H9 (cell line): Measurements from ENCODE around the gene CAPN2. TPM values are rescaled to one million over a fixed set of nuclear protein-coding genes. Genes with fewer than 3 reads are reported as not detected.

Source experiments
- DNase-seq: peaks from one replicate; pipeline ENCODE4 v3.0.0-alpha.2; 2017
- H2AFZ ChIP-seq: one replicate; pipeline ENCODE4 v1.6.1; 2013; ENCODE audit warnings: mild to moderate bottlenecking, low read length, control low read depth, moderate library complexity
- H2AK5ac ChIP-seq: 2 replicates; pipeline ENCODE4 v1.6.1; 2013; ENCODE audit warnings: low read length, control low read depth, mixed read lengths; ENCODE audit not compliant: insufficient read length
- H2BK120ac ChIP-seq: one replicate; pipeline ENCODE4 v1.6.1; 2013; ENCODE audit warnings: low read depth, mild to moderate bottlenecking, low read length, control low read depth, inconsistent platforms; ENCODE audit not compliant: poor library complexity, severe bottlenecking
- H2BK12ac ChIP-seq: 2 replicates; pipeline ENCODE4 v1.6.1; 2013; ENCODE audit warnings: low read length, control low read depth, mixed read lengths, low read depth; ENCODE audit not compliant: insufficient read length
- H2BK15ac ChIP-seq: 2 replicates; pipeline ENCODE4 v1.6.1; 2013; ENCODE audit warnings: low read depth, low read length, control low read depth
- H2BK20ac ChIP-seq: one replicate; pipeline ENCODE4 v1.6.1; 2013; ENCODE audit warnings: low read depth, mild to moderate bottlenecking, low read length, control low read depth, inconsistent platforms; ENCODE audit not compliant: poor library complexity, severe bottlenecking
- H2BK5ac ChIP-seq: 2 replicates; pipeline ENCODE4 v1.6.1; 2013; ENCODE audit warnings: low read length, control low read depth, mixed read lengths; ENCODE audit not compliant: insufficient read length
- H3K14ac ChIP-seq: 2 replicates; pipeline ENCODE4 v1.6.1; 2013; ENCODE audit warnings: low read length, control low read depth; ENCODE audit not compliant: insufficient read depth
- H3K18ac ChIP-seq: 2 replicates; pipeline ENCODE4 v1.6.1; 2013; ENCODE audit warnings: low read depth, mild to moderate bottlenecking, mixed read lengths, low read length, control low read depth; ENCODE audit not compliant: insufficient read length
- H3K23ac ChIP-seq: 2 replicates; pipeline ENCODE4 v1.6.1; 2013; ENCODE audit warnings: low read length, control low read depth, mixed read lengths, low read depth; ENCODE audit not compliant: insufficient read length
- H3K23me2 ChIP-seq: 2 replicates; pipeline ENCODE4 v1.6.1; 2013; ENCODE audit warnings: low read depth, mild to moderate bottlenecking, mixed read lengths, low read length, control low read depth; ENCODE audit not compliant: insufficient read length, poor library complexity, severe bottlenecking
- H3K27ac ChIP-seq: 2 replicates; pipeline ENCODE4 v1.5.1; 2013; ENCODE audit warnings: low read length, control low read depth, mixed read lengths, low read depth; ENCODE audit not compliant: insufficient read length
- H3K27me3 ChIP-seq: 2 replicates; pipeline ENCODE4 v1.6.1; 2013; ENCODE audit warnings: low read length, control low read depth, inconsistent platforms; ENCODE audit not compliant: insufficient read depth
- H3K4ac ChIP-seq: 2 replicates; pipeline ENCODE4 v1.6.1; 2013; ENCODE audit warnings: low read depth, mild to moderate bottlenecking, control low read depth, inconsistent platforms, low read length, moderate library complexity
- H3K4me1 ChIP-seq: 2 replicates; pipeline ENCODE4 v1.6.1; 2013; ENCODE audit warnings: low read length, control low read depth, inconsistent platforms; ENCODE audit not compliant: insufficient read depth
- H3K4me2 ChIP-seq: 2 replicates; pipeline ENCODE4 v1.6.1; 2013; ENCODE audit warnings: low read length, control low read depth, mixed read lengths; ENCODE audit not compliant: insufficient read length, insufficient read depth
- H3K56ac ChIP-seq: 2 replicates; pipeline ENCODE4 v1.6.1; 2013; ENCODE audit warnings: low read depth, mild to moderate bottlenecking, mixed read lengths, low read length, control low read depth; ENCODE audit not compliant: insufficient read length
- H3K79me1 ChIP-seq: 2 replicates; pipeline ENCODE4 v1.6.1; 2013; ENCODE audit warnings: low read depth, mild to moderate bottlenecking, moderate library complexity, low read length, control low read depth, inconsistent platforms; ENCODE audit not compliant: insufficient read depth, poor library complexity, severe bottlenecking
- H3K79me2 ChIP-seq: 2 replicates; pipeline ENCODE4 v1.6.1; 2013; ENCODE audit warnings: low read length, control low read depth, inconsistent platforms; ENCODE audit not compliant: insufficient read depth
- H3K9ac ChIP-seq: 2 replicates; pipeline ENCODE4 v1.6.1; 2013; ENCODE audit warnings: low read length, control low read depth, mixed read lengths; ENCODE audit not compliant: insufficient read length; ENCODE audit errors: extremely low read depth
- H3K9me3 ChIP-seq: one replicate; pipeline ENCODE4 v1.6.1; 2013; ENCODE audit warnings: low read depth, low read length, inconsistent platforms; ENCODE audit not compliant: control insufficient read depth
- H3T11ph ChIP-seq: one replicate; pipeline ENCODE4 v1.6.1; 2013; ENCODE audit warnings: mild to moderate bottlenecking, low read length, control low read depth, inconsistent platforms
- H4K20me1 ChIP-seq: one replicate; pipeline ENCODE4 v1.6.1; 2013; ENCODE audit not compliant: control insufficient read depth, insufficient read length, insufficient read depth
- H4K5ac ChIP-seq: 2 replicates; pipeline ENCODE4 v1.6.1; 2013; ENCODE audit warnings: low read depth, mild to moderate bottlenecking, mixed read lengths, low read length, control low read depth; ENCODE audit not compliant: insufficient read length
- H4K8ac ChIP-seq: replicated peaks from 2 replicates; pipeline ENCODE4 v1.6.1; 2013; ENCODE audit warnings: low read length, control low read depth, mixed read lengths, low read depth; ENCODE audit not compliant: insufficient read length
- H4K91ac ChIP-seq: 2 replicates; pipeline ENCODE4 v1.6.1; 2013; ENCODE audit warnings: low read depth, mild to moderate bottlenecking, moderate library complexity, mixed read lengths, low read length, control low read depth; ENCODE audit not compliant: insufficient read length
- H3K27ac Mint-ChIP-seq, 3 experiments: 2 replicates in 2 of 3; 3 replicates in 1 of 3; pipeline ENCODE4 v1.8.0; 2020 to 2021; ENCODE audit warnings: mixed read lengths in 3 of 3, mild to moderate bottlenecking in 1 of 3, moderate library complexity in 1 of 3
- H3K27me3 Mint-ChIP-seq: 2 replicates; pipeline ENCODE4 v1.8.0; 2021; ENCODE audit warnings: low read depth, mild to moderate bottlenecking, moderate library complexity, mixed read lengths
- H3K36me3 Mint-ChIP-seq, 3 experiments: 2 replicates in 2 of 3; 3 replicates in 1 of 3; pipeline ENCODE4 v1.8.0; 2020 to 2021; ENCODE audit warnings: low read depth in 3 of 3, mixed read lengths in 3 of 3; ENCODE audit not compliant: insufficient read depth in 1 of 3
- H3K4me1 Mint-ChIP-seq, 2 experiments: 2 replicates each; pipeline ENCODE4 v1.8.0; 2020; ENCODE audit warnings: mixed read lengths in 2 of 2
- H3K4me3 Mint-ChIP-seq, 2 experiments: 2 replicates in 1 of 2; 3 replicates in 1 of 2; pipeline ENCODE4 v1.8.0; 2020 to 2021; ENCODE audit warnings: mild to moderate bottlenecking in 2 of 2, mixed read lengths in 2 of 2, moderate library complexity in 1 of 2
- H3K9me3 Mint-ChIP-seq, 2 experiments: 2 replicates in 1 of 2; 3 replicates in 1 of 2; pipeline ENCODE4 v1.8.0; 2020; ENCODE audit warnings: mild to moderate bottlenecking in 2 of 2, mixed read lengths in 2 of 2, moderate library complexity in 1 of 2
- WGBS: extraction: QIAGEN DNeasy Blood & Tissue Kit; methylation state at CpG from one replicate; pipeline ENCODE4 v1.1.7; 2013; ENCODE audit warnings: missing lambda C conversion rate, low lambda C conversion rate, mixed read lengths; ENCODE audit not compliant: insufficient read length; ENCODE audit errors: extremely low coverage; 5-methylcytosine and 5-hydroxymethylcytosine counted together
- total RNA-seq: library from RNA; stranded (reverse); gene quantifications from 2 replicates; pipeline ENCODE4 v1.2.1, GENCODE V29; 2021
- TF ChIP-seq, protein P1 (sequence below): fragments of 200-600 bp; sonication (generic); conservative IDR thresholded peaks from 3 replicates; pipeline ENCODE4 v1.8.0; 2021; ENCODE audit warnings: antibody characterized with exemption, mild to moderate bottlenecking

Gene CAPN2
- total RNA-seq, 1 experiment from 2014 or later = 32.2 TPM

DNA sequence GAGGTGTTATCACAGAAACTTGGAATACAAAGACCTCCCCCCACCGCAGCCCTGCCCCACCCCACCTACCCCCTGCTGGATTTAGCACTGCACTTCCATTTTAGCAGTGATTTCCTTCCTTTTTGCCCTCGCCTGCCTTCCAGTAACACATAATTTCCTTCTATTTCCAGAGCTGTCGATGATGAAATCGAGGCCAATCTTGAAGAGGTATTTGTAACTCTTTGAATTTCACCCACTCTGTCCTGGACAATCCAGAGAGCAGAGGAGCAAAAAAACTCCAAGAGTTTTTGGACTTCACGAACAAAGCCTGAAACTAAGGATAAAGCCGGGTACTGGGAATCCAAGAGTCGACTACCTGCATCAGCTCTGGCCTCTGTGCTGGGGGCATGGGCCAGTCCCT lies 49.1 kb downstream of the CAPN2 start:
- no peak overlapping the region for H3K27ac ChIP-seq
- H3K56ac ChIP-seq = no peak overlapping the region
- no peak overlapping the region for H3K9ac ChIP-seq
- no peaks in the 10 kb centered on the region for H3K79me1 ChIP-seq
- no peak for DNase-seq
- H3K23ac ChIP-seq = no peak overlapping the region
- H2BK20ac ChIP-seq = no peak overlapping the region
- H3K27ac Mint-ChIP-seq = no peak overlapping the region
- no peaks in the 10 kb centered on the region for H3K27me3 Mint-ChIP-seq
- H3K4ac ChIP-seq = no peak overlapping the region
- no peaks in the 10 kb centered on the region for H4K20me1 ChIP-seq
- no peak overlapping the region for H2BK15ac ChIP-seq
- no peak overlapping the region for H4K91ac ChIP-seq
- no peak overlapping the region for H4K5ac ChIP-seq
- H3K36me3 Mint-ChIP-seq = peaks cover 0 to 25% (median 5%) of the 10 kb centered on the region in 3 experiments; a peak in 4 of 7 replicates
- H3K4me1 Mint-ChIP-seq = peaks cover 5 to 6% of the 10 kb centered on the region in 2 experiments
- TF ChIP-seq, protein P1, sequence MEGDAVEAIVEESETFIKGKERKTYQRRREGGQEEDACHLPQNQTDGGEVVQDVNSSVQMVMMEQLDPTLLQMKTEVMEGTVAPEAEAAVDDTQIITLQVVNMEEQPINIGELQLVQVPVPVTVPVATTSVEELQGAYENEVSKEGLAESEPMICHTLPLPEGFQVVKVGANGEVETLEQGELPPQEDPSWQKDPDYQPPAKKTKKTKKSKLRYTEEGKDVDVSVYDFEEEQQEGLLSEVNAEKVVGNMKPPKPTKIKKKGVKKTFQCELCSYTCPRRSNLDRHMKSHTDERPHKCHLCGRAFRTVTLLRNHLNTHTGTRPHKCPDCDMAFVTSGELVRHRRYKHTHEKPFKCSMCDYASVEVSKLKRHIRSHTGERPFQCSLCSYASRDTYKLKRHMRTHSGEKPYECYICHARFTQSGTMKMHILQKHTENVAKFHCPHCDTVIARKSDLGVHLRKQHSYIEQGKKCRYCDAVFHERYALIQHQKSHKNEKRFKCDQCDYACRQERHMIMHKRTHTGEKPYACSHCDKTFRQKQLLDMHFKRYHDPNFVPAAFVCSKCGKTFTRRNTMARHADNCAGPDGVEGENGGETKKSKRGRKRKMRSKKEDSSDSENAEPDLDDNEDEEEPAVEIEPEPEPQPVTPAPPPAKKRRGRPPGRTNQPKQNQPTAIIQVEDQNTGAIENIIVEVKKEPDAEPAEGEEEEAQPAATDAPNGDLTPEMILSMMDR = no peak
- no peak overlapping the region for H3K4me2 ChIP-seq
- H3K9me3 Mint-ChIP-seq = no peaks in the 10 kb centered on the region
- H3K18ac ChIP-seq = no peak overlapping the region
- H3K27me3 ChIP-seq = no peaks in the 10 kb centered on the region
- H2BK120ac ChIP-seq = no peak overlapping the region
- H3K14ac ChIP-seq = no peak overlapping the region
- H2AK5ac ChIP-seq = no peak overlapping the region
- H3K9me3 ChIP-seq = no peaks in the 10 kb centered on the region
- WGBS = no CpG with 5 or more reads among the region's 7 CpGs
- H4K8ac ChIP-seq = no peak overlapping the region
- no peak overlapping the region for H3K4me3 Mint-ChIP-seq
- no peak overlapping the region for H2AFZ ChIP-seq
- H3K23me2 ChIP-seq = no peaks in the 10 kb centered on the region
- no peak overlapping the region for H2BK5ac ChIP-seq
- H3K79me2 ChIP-seq = no peaks in the 10 kb centered on the region
- no peak overlapping the region for H3T11ph ChIP-seq
- H3K4me1 ChIP-seq = no peaks in the 10 kb centered on the region
- no peak overlapping the region for H2BK12ac ChIP-seq
